WTC11 (cell line): ENCODE data around the gene METTL23. TPM values are rescaled to one million over a fixed set of nuclear protein-coding genes. Genes with fewer than 3 reads are reported as not detected.
A peak's percentile ranks its signal among the peaks of the same experiment; 100 is the strongest.

Experiments used
- ATAC-seq: fragments of 200-7000 bp; cut with Tn5 transposase; 2 replicates; pipeline ENCODE4 v1.10.0; 2021; ENCODE audit warnings: mild to moderate bottlenecking, moderate library complexity
- CTCF ChIA-PET: fragments of 300-600 bp; sonication (Branson Sonifier 250); formaldehyde crosslinking; loops from one replicate; lab custom pipeline; 2021; ENCODE audit warnings: antibody characterized with exemption; lab: Charles Lee
- POLR2A ChIA-PET: fragments of 350-600 bp; sonication (Branson Sonifier 250); formaldehyde crosslinking; loops from one replicate; lab custom pipeline; 2021; ENCODE audit warnings: antibody characterized with exemption; lab: Charles Lee
- DNase-seq: peaks from one replicate; pipeline ENCODE4 v3.0.0; 2021; ENCODE audit warnings: low spot score
- H3K27ac Mint-ChIP-seq: 2 replicates; pipeline ENCODE4 v1.8.0; 2021; ENCODE audit warnings: mixed read lengths
- H3K27me3 Mint-ChIP-seq: 2 replicates; pipeline ENCODE4 v1.8.0; 2021; ENCODE audit warnings: low read depth, mild to moderate bottlenecking, moderate library complexity, mixed read lengths
- H3K36me3 Mint-ChIP-seq: 2 replicates; pipeline ENCODE4 v1.8.0; 2021; ENCODE audit warnings: mixed read lengths
- H3K4me1 Mint-ChIP-seq: 2 replicates; pipeline ENCODE4 v1.8.0; 2022; ENCODE audit warnings: mixed read lengths
- H3K4me3 Mint-ChIP-seq: 2 replicates; pipeline ENCODE4 v1.8.0; 2021; ENCODE audit warnings: mild to moderate bottlenecking, moderate library complexity, mixed read lengths
- H3K9me3 Mint-ChIP-seq: 2 replicates; pipeline ENCODE4 v1.8.0; 2021; ENCODE audit warnings: mixed read lengths
- CREM ChIP-seq: sonication (generic); formaldehyde crosslinking; IDR thresholded peaks from 2 replicates; pipeline ENCODE4 v1.8.1; 2022; ENCODE audit warnings: mild to moderate bottlenecking, missing genetic modification reagents, moderate library complexity
- ERG ChIP-seq: fragments of 250-450 bp; sonication (Bioruptor Pico); IDR thresholded peaks from 2 replicates; pipeline ENCODE4 v1.8.0; 2021; ENCODE audit warnings: mild to moderate bottlenecking
- GRHL2 ChIP-seq: fragments of 250-450 bp; sonication (Bioruptor Pico); IDR thresholded peaks from 2 replicates; pipeline ENCODE4 v1.8.0; 2022; ENCODE audit warnings: mild to moderate bottlenecking, moderate library complexity; ENCODE audit not compliant: insufficient replicate concordance, severe bottlenecking
- MXD4 ChIP-seq: fragments of 250-450 bp; sonication (Bioruptor Pico); IDR thresholded peaks from 2 replicates; pipeline ENCODE4 v1.8.0; 2021; ENCODE audit warnings: mild to moderate bottlenecking, moderate library complexity, borderline replicate concordance
- NFATC4 ChIP-seq: fragments of 250-450 bp; sonication (Bioruptor Pico); IDR thresholded peaks from 2 replicates; pipeline ENCODE4 v1.9.0; 2021; ENCODE audit warnings: mild to moderate bottlenecking
- NR2C2 ChIP-seq: sonication (generic); formaldehyde crosslinking; IDR thresholded peaks from 2 replicates; pipeline ENCODE4 v1.8.0; 2022; ENCODE audit warnings: mild to moderate bottlenecking, missing genetic modification reagents
- NR3C1 ChIP-seq: sonication (generic); formaldehyde crosslinking; conservative IDR thresholded peaks from 2 replicates; pipeline ENCODE4 v1.8.1; 2023; ENCODE audit warnings: low read depth, mild to moderate bottlenecking, missing genetic modification reagents
- OVOL2 ChIP-seq: fragments of 250-450 bp; sonication (Bioruptor Pico); IDR thresholded peaks from 2 replicates; pipeline ENCODE4 v1.9.0; 2021; ENCODE audit warnings: mild to moderate bottlenecking, borderline replicate concordance
- SMAD3 ChIP-seq: sonication (generic); formaldehyde crosslinking; IDR thresholded peaks from 2 replicates; pipeline ENCODE4 v1.8.0; 2022; ENCODE audit warnings: missing genetic modification reagents, mild to moderate bottlenecking, borderline replicate concordance
- SMAD4 ChIP-seq: sonication (generic); formaldehyde crosslinking; IDR thresholded peaks from 2 replicates; pipeline ENCODE4 v1.8.0; 2022; ENCODE audit warnings: mild to moderate bottlenecking, missing genetic modification reagents
- SP1 ChIP-seq: sonication (generic); formaldehyde crosslinking; conservative IDR thresholded peaks from 2 replicates; pipeline ENCODE4 v1.8.1; 2022; ENCODE audit warnings: missing genetic modification reagents
- ZBTB21 ChIP-seq: sonication (generic); formaldehyde crosslinking; IDR thresholded peaks from 2 replicates; pipeline ENCODE4 v1.8.1; 2023; ENCODE audit warnings: mild to moderate bottlenecking, missing genetic modification reagents, borderline replicate concordance
- ZNF138 ChIP-seq: sonication (generic); formaldehyde crosslinking; conservative IDR thresholded peaks from 2 replicates; pipeline ENCODE4 v1.8.1; 2022; ENCODE audit warnings: mild to moderate bottlenecking, moderate library complexity, missing genetic modification reagents
- ZNF263 ChIP-seq: sonication (generic); formaldehyde crosslinking; IDR thresholded peaks from 2 replicates; pipeline ENCODE4 v1.8.1; 2022; ENCODE audit warnings: low read depth, mild to moderate bottlenecking, moderate library complexity, missing genetic modification reagents
- ZNF423 ChIP-seq: fragments of 250-450 bp; sonication (Bioruptor Pico); IDR thresholded peaks from 2 replicates; pipeline ENCODE4 v2.1.2; 2022; ENCODE audit warnings: mild to moderate bottlenecking, moderate library complexity
- ZSCAN18 ChIP-seq: fragments of 250-450 bp; sonication (Bioruptor Pico); IDR thresholded peaks from 2 replicates; pipeline ENCODE4 v2.1.2; 2022; ENCODE audit warnings: mild to moderate bottlenecking, moderate library complexity
- total RNA-seq: library from RNA; stranded (reverse); gene quantifications from 3 replicates; pipeline ENCODE4 v1.2.3, GENCODE V29; 2021
- TF ChIP-seq, protein P1 (sequence below): sonication (generic); formaldehyde crosslinking; IDR thresholded peaks from 2 replicates; pipeline ENCODE4 v1.8.1; 2022; ENCODE audit warnings: low read depth, mild to moderate bottlenecking, moderate library complexity, missing genetic modification reagents, borderline replicate concordance

Gene METTL23
- total RNA-seq, 1 experiment from 2014 or later: 48.5 TPM

DNA sequence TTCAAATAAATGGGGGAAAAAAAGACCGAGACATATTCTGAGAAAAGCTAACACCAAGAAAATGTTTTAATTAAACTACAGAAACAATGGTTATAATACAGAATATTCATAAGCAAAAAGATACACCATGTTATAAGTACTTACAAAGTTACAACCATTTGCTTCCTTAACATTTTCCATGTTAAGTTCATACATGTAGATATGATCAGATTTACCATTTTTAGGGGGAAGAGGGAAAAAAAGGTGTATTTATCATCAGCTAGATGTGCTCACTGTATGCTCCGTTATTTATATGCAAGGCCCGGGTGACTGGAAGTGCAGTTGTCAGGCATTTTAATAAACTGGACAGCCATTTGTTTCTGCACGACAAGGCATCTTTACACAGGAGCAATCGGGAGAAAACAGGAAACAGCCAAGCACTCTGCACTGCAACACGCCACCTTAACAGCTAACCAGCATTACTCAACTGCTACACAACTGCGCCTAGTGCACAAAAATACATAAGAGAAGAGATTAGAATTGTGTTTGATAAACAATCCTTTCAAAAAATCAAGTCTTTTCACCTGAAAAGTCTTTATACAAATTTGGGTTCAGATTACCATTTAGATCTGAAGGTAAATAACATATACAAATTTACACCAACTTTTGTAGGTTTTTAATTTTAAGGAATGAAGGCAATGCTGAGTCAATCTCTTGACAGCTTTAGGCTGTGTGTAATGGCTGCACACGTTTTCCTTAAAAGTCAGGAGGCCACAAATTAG, 7.6 kb downstream of the METTL23 start (continued):
- TF ChIP-seq ZSCAN18 (CRISPR knock-in tag) (no peak), GRHL2 (no peak), ZNF138 (CRISPR knock-in tag) (no peak), CREM (CRISPR knock-in tag) (no peak), SP1 (CRISPR knock-in tag) (no peak), ERG (CRISPR knock-in tag) (no peak)
- TF ChIP-seq, protein P1, sequence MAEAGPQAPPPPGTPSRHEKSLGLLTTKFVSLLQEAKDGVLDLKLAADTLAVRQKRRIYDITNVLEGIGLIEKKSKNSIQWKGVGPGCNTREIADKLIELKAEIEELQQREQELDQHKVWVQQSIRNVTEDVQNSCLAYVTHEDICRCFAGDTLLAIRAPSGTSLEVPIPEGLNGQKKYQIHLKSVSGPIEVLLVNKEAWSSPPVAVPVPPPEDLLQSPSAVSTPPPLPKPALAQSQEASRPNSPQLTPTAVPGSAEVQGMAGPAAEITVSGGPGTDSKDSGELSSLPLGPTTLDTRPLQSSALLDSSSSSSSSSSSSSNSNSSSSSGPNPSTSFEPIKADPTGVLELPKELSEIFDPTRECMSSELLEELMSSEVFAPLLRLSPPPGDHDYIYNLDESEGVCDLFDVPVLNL (CRISPR knock-in tag): no peak

GRCh38 chr17:76735006-76735405, 8.4 kb downstream of the METTL23 start:
- no peak for DNase-seq
- H3K27ac Mint-ChIP-seq: peak overlapping the region; percentile 98
- no peak for ATAC-seq
- H3K9me3 Mint-ChIP-seq: no peaks in the 10 kb centered on the region
- TF ChIP-seq ZBTB21 (CRISPR knock-in tag) (no peak), ZNF423 (CRISPR knock-in tag) (no peak), NR2C2 (CRISPR knock-in tag) (no peak)
- H3K27me3 Mint-ChIP-seq: no peaks in the 10 kb centered on the region
- ChIA-PET POLR2A (no interaction called here), CTCF (no interaction called here)
- H3K4me1 Mint-ChIP-seq: peaks cover 42% of the 10 kb centered on the region
- peaks cover 47% of the 10 kb centered on the region for H3K36me3 Mint-ChIP-seq
- peak overlapping the region; percentile 99 for H3K4me3 Mint-ChIP-seq

- H3K36me3 Mint-ChIP-seq: peaks cover 44% of the 10 kb centered on the region
- no peak for DNase-seq
- H3K27me3 Mint-ChIP-seq: no peaks in the 10 kb centered on the region
- TF ChIP-seq SMAD4: peak; percentile 17; the same call in 1 of the 2 replicates
- TF ChIP-seq NFATC4: no peak
- no peak for TF ChIP-seq SMAD3 (CRISPR knock-in tag)
- no peak for TF ChIP-seq MXD4 (CRISPR knock-in tag)
- no peak for TF ChIP-seq NR3C1
- TF ChIP-seq ZNF263: peak; percentile 11; the same call in 1 of the 2 replicates
- no peak for TF ChIP-seq OVOL2 (CRISPR knock-in tag)
- TF ChIP-seq, protein P1 (CRISPR knock-in tag): no peak
- ATAC-seq: no peak
- H3K27ac Mint-ChIP-seq: peak overlapping the region; percentile 98
- H3K9me3 Mint-ChIP-seq: no peaks in the 10 kb centered on the region
- H3K4me3 Mint-ChIP-seq: peak overlapping the region; percentile 99
- ChIA-PET CTCF (no interaction called here), POLR2A (interaction anchor here (3.1 kb wide), 1 partner anchor 8 kb away, joined by 28 read pairs; the partner anchor contains the start of genes JMJD6 and METTL23)
- H3K4me1 Mint-ChIP-seq: peaks cover 42% of the 10 kb centered on the region
Measured at GRCh38 chr17:76735586-76736348, 9.1 kb downstream of the METTL23 start.
